HTR-8/SVneo (cell line): Measurements from ENCODE around the gene PRSS27.

Experiments used
- DNase-seq: peaks from one replicate; pipeline ENCODE4 v3.0.0; 2011; ENCODE audit warnings: low spot score, mixed read lengths; ENCODE audit not compliant: insufficient read length
- FAIRE-seq: peaks from 2 replicates; lab custom pipeline; 2011; peaks lifted over from hg19 to GRCh38; lab: Jason Lieb, UNC

PRSS27 gene

GRCh38 chr16:2711370-2712062, 8.5 kb downstream of the PRSS27 start:
- no peak for FAIRE-seq

DNA sequence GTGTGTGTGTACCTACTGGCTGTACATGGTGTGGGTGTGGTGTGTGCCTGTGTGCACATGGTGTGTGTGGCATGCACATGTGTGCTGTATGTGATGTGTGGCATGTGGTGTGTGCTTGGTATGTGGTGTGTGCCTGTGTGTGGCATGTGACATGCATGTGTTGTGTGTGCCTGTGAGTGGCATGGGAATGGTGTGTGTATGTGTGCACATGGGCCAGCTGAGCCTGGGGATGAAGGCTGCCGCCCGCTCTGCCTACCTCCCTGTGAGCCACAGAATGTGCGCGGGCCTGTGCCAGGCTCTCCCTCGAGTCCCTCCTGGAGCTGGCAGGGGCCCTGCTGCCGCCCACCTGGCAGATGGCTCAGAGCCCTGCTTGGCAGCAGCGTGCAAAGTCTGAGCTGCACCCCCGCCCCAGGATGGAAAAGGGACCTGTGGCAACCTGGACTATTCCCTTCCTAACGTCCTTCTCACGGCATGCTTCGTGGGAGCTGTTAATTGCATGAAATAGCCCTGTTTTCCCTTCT, 9.3 kb downstream of the PRSS27 start:
- peak; percentile 87 for FAIRE-seq
- DNase-seq: no peak

More at GRCh38 chr16:2711370-2712062, 8.5 kb downstream of the PRSS27 start:
- DNase-seq: no peak

DNA sequence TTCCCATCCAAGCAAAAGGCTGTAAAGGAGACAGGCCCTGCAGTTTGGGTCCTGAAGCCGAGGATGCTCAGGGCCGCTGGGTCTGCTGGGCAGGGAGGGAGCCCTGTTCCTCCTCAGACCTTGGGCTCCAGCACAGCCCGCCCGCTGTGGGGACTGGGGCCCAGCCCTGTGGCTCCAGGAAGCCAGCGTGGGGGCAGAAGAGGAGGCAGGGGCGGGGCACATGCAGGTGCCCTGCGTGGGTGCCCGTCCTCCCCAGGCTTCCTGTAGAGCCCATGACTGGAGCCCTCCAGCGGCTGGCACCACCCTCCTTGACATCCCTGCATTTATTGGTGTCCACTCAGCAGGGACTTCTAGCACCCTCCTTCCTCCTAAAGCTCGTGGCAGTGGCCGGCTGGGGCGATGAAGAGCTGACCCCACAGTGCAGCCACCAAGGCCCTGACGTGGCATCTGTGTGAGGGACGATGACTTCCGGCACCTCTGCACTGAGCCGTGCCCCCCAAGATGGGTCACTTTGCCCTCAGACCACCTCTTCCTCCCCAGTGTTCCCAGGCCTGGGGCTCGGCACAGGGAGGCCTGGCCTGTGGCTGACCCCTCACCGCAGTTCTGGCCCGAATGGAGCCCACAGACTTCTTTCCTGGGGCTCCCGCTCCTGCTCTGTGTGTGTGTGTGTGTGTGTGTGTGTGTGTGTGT, 9.9 kb downstream of the PRSS27 start:
- DNase-seq (no peak), FAIRE-seq (no peak)

GRCh38 chr16:2709588-2709984, 10.4 kb downstream of the PRSS27 start:
- no peak for FAIRE-seq

GRCh38 chr16:2708955-2709587, 11.0 kb downstream of the PRSS27 start:
- no peak for FAIRE-seq
- DNase-seq: no peak

More at GRCh38 chr16:2709588-2709984, 10.4 kb downstream of the PRSS27 start:
- DNase-seq: no peak

DNA sequence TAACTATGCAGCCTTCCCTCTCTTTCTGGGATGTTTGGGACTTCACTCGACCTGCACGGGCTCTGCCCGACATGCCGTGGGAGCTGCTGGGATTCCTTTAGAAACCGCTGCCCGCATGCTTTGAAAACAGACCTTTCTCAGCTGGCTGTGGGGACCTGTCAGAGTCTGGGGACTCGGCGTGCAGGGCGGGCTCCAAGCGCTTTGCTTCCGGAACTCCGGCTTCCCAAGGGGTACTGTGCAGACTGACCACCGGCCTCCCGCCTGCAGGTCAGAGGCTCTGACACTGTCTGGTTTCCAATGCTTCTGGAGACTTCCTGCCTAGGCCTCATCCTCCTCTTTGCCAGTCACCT, 11.8 kb downstream of the PRSS27 start:
- FAIRE-seq (no peak), DNase-seq (no peak)

DNA sequence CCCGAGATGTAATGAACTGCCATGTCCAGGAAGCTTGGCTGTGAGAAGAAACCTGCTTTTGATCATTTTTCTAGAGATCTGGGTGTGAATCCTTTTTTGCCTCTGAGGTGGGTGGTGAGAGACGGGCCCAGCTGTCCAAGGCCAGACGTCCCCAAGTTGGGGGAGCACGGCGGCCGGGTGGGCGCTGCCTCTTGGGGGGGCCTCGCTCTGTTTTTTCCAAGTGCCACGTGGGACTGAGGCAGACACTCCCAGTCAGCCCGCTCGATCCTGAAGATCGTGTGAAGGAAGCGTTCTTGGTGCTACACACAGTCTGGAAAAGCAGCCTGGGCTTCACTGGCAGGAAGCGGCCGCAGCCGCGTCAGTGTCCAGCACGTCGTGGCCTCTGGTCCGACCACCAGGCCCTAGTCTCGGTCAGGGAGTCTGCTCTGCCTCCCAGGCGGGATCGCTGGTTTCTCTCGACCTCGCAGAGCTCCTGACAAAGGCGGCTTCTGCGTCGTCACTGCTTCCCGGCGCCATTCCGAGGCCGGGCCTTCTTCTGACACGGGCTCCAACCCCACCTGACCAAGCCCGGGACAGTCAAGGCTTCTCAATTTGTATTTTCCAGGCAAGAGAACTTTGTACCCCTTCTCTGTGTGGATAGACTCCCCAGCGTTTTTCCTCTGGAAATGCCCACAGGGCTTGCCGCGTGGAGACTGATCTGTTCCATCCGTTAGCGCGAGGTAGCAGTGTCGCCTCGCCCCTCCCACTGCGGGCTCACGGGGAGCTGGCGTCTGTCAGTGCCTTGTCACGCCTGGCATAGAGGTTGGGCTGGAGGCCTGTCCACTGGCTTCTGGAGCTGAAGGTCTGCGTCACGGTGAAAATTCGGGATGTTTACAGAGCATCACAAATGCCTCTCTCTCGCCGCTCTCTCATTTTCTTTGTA, 12.4 kb downstream of the PRSS27 start:
- no peak for FAIRE-seq
- DNase-seq: no peak

- no peak for DNase-seq
- no peak for FAIRE-seq
Measured at GRCh38 chr16:2706611-2707311, 13.3 kb downstream of the PRSS27 start.

DNA sequence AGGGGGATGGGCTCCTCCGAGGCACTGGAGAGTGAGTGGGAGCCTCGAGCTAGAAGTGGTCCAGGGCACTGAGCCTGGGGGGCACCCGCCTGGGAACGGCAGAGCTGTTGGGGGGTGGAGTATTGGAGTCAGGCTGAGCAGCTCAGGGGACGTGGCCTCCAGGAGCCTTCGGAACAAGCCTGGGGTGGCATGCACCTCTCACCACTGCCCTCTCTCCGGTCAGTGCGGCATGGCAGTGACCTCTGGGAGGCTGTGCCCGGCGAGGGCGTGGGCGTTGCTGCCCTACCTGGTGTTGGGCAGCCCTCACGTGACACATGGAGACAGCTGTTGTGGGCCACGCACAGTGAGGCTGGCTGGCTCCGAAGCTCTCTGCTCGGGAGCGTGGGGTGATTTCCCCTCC, 13.9 kb downstream of the PRSS27 start:
- DNase-seq: no peak
- FAIRE-seq: no peak

- DNase-seq (no peak), FAIRE-seq (no peak)
Measured at GRCh38 chr16:2705351-2705750, 14.7 kb downstream of the PRSS27 start.

DNA sequence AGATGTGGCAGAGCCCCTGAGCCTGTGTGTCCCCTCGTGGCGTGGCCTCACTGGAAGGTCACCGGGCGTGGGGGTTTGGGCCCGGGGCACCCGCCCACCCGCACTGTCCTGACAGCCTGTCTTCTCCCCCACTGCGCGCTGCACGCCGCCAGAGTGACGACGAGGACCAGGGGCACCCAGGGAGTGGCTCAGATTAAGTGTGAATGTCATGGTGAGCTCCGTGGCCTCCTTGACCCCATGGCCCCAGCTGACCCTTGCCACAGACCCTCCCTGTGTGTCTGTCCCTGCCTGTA, 15.1 kb downstream of the PRSS27 start:
- DNase-seq (no peak), FAIRE-seq (no peak)

- no peak for FAIRE-seq
- no peak for DNase-seq
Measured at GRCh38 chr16:2704166-2704982, 15.7 kb downstream of the PRSS27 start.

GRCh38 chr16:2702871-2703745, 16.9 kb downstream of the PRSS27 start:
- no peak for DNase-seq

DNA sequence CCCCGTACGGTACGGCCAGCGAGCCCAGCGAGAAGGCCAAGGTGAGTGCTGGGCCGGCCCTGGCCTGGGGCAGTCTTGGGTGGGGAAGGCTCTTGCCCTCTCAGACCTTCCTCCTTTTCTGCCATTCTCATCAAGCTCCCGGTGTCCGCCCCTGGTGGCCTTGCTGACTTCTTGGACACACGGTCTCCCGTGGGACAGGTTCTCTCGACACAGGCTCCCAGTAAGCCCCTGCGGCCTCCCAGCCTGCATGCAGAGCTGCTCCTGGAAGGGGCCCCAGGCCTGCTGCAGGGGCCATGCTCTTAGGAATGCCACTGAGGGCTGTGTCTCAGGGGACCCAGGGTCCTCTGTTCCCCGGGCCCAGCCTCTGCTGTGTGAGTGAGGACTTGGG, 17.6 kb downstream of the PRSS27 start:
- DNase-seq (no peak), FAIRE-seq (no peak)

More at GRCh38 chr16:2702871-2703745, 16.9 kb downstream of the PRSS27 start:
- FAIRE-seq: no peak

GRCh38 chr16:2701713-2702437, 18.1 kb downstream of the PRSS27 start:
- FAIRE-seq (no peak), DNase-seq (no peak)

- FAIRE-seq: no peak
- DNase-seq: no peak
Measured at GRCh38 chr16:2701272-2701671, 18.8 kb downstream of the PRSS27 start.

DNA sequence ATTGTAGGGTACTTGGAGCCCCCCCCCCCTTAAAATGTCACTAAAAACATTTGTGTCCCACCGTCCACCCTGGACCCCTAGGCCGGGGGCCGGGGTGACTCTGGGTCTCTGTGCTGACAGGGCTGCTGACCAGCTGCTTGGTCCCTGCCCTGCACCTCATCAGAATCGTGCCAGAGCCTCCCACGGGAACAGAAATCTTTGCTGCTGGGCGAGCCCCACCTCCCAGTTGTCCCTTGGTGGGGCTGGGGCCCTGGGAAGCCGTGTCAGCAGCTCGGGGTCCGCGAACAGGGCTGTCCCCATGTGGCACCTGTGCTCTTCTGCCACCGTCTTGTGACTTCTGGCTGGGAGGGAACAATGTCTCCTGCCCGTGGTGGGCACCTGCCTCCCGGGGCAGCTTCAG, 19.2 kb downstream of the PRSS27 start:
- no peak for FAIRE-seq
- no peak for DNase-seq
